ENCODE data around the gene DOHH. TPM values are rescaled to one million over a fixed set of nuclear protein-coding genes. Genes with fewer than 3 reads are reported as not detected.

DOHH gene
- total RNA-seq, 1 experiment from 2014 or later, result 24.9 TPM

DNA sequence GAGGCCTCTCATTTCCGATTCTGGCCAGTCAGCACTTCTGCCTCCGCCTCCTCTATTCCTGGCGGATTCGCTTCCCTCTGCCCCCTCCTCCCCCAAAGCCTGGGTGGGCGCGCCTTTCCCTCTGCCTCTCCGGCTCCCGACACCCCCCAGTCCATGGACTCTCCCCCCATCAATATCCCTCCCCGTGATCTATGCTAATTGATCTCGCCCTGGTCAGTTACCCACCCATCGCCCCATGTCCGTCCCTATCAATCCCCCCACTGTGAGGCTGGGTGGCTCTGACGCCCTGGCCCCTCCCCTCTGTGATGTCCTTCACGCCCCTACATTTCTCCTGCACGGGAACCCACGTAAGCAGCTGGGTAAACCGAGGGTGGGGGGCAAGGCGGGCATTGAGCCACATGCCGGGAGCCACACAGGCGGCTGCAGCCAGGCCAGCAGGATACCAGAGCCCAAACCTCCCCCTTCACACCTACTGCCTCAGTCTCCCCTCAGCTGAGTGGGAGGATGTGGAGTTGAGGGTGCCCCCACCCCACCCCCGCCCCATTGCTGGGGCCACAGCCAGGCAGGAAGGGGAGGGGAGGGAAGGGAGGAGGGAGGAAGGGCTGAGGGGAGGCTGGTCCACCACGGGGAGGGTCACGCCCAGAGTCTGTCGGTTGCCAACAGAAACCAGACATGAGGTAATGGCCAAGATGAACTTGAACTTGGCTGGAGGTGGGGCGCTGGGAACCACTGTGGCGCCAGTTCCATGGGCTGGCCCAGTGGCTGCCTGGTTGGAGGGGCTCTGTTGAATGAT is 41.2 kb downstream of the DOHH start:
- Histone ChIP-seq H3K36me3 (ENCODE audit: control insufficient read depth, insufficient read depth, low read length) (no peaks in the 10 kb centered on the region), H3K4me3 (ENCODE audit: low read depth in 2 of 2, low read length in 2 of 2) (no peak overlapping the region), H3K27ac (ENCODE audit: low read length) (no peak overlapping the region), H3K9me3 (ENCODE audit: control insufficient read depth, insufficient read depth, low read depth, low read length) (no peaks in the 10 kb centered on the region), H3K27me3 (ENCODE audit: control insufficient read depth, insufficient read depth, low read length) (no peaks in the 10 kb centered on the region), H3K4me1 (ENCODE audit: control insufficient read depth, insufficient read depth, low read length) (peaks cover 25% of the 10 kb centered on the region)
- CTCF ChIA-PET, result interaction anchor here (0.6 kb wide), 1 partner anchor 132 kb away, joined by 5 read pairs; no protein-coding TSS in a partner anchor
- in situ Hi-C loops (cut with HindIII; ENCODE audit: low pct_unique_long_range_greater_than_20kb, low sequenced_read_pairs) (no loop called here), intact Hi-C loops (cut with micrococcal nuclease; ENCODE audit: unreplicated experiment) (no loop called here)
- ATAC-seq (peak; percentile 46), DNase-seq (ENCODE audit: low read depth, low spot score) (no peak)
- POLR2A ChIA-PET, result no interaction called here
- BruUV-seq (replicated peaks), result no TSS peak
- TF ChIP-seq POLR2AphosphoS5 (IDR thresholded peaks at IDR 0.05; ENCODE audit: low read depth, low read length) (no peak), SIN3A (IDR thresholded peaks at IDR 0.05; ENCODE audit: borderline replicate concordance, insufficient read depth, low read depth, low read length) (no peak)
- TF ChIP-seq, protein P1, sequence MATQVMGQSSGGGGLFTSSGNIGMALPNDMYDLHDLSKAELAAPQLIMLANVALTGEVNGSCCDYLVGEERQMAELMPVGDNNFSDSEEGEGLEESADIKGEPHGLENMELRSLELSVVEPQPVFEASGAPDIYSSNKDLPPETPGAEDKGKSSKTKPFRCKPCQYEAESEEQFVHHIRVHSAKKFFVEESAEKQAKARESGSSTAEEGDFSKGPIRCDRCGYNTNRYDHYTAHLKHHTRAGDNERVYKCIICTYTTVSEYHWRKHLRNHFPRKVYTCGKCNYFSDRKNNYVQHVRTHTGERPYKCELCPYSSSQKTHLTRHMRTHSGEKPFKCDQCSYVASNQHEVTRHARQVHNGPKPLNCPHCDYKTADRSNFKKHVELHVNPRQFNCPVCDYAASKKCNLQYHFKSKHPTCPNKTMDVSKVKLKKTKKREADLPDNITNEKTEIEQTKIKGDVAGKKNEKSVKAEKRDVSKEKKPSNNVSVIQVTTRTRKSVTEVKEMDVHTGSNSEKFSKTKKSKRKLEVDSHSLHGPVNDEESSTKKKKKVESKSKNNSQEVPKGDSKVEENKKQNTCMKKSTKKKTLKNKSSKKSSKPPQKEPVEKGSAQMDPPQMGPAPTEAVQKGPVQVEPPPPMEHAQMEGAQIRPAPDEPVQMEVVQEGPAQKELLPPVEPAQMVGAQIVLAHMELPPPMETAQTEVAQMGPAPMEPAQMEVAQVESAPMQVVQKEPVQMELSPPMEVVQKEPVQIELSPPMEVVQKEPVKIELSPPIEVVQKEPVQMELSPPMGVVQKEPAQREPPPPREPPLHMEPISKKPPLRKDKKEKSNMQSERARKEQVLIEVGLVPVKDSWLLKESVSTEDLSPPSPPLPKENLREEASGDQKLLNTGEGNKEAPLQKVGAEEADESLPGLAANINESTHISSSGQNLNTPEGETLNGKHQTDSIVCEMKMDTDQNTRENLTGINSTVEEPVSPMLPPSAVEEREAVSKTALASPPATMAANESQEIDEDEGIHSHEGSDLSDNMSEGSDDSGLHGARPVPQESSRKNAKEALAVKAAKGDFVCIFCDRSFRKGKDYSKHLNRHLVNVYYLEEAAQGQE (IDR thresholded peaks at IDR 0.05; ENCODE audit: insufficient read depth in 1 of 2, low read depth in 2 of 2, low read length in 1 of 2), result no peak

DNA sequence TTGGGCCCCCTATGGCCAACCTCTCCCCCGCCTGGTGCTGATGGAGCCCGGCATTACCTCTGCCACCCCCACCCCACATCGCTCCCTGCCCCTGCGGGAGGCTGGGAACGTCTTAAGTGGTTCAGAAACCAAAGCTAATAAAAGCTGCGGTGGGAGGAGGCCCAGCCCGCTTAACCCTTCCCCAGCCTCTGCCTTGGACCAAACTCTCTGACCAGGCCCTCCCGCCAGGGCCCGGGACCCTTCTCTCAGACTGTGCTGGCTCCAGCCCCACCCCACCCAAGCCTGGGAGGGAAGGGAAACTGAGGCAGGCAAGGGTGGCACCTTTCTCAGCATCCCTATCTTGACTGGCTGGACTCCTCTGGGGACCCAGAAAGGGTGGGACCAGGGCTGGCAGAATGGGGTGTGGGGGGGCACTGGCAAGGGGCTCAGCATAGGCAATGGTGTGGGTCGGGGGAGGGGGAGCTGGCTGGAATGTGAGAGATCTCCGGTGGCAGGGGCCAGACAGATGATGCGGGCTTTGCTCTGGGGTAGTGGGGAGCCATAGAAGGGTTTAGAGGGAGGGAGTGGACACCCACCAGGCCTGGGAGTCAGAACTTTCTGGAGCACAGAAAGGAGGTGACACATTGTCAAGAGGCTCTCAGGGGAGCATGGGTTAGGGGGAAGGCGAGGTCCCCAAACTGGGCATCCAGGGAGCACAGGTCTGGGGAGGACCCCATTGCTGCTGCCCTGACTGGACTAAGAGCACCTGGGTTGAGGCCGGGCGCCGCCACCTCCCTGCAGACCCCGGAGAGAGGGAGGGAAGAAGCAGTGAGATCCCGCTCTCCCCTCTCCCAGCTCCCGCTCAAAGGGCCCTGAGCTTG is 42.0 kb downstream of the DOHH start:
- intact Hi-C loops (cut with micrococcal nuclease; ENCODE audit: unreplicated experiment) (no loop called here), in situ Hi-C loops (cut with HindIII; ENCODE audit: low pct_unique_long_range_greater_than_20kb, low sequenced_read_pairs) (no loop called here)
- ChIA-PET POLR2A (interaction anchor here (0.6 kb wide), 1 partner anchor 15 kb away, joined by 5 read pairs; no protein-coding TSS in a partner anchor), CTCF (interaction anchor here (0.6 kb wide), 1 partner anchor 131 kb away, joined by 5 read pairs; no protein-coding TSS in a partner anchor)
- no TSS peak for BruUV-seq (replicated peaks)
- Histone ChIP-seq H3K4me1 (ENCODE audit: control insufficient read depth, insufficient read depth, low read length) (peaks cover 25% of the 10 kb centered on the region), H3K9me3 (ENCODE audit: control insufficient read depth, insufficient read depth, low read depth, low read length) (no peaks in the 10 kb centered on the region), H3K27me3 (ENCODE audit: control insufficient read depth, insufficient read depth, low read length) (no peaks in the 10 kb centered on the region), H3K4me3 (ENCODE audit: low read depth in 2 of 2, low read length in 2 of 2) (no peak overlapping the region), H3K27ac (ENCODE audit: low read length) (peak overlapping the region; percentile 51; the same call in 1 of the 2 replicates), H3K36me3 (ENCODE audit: control insufficient read depth, insufficient read depth, low read length) (no peaks in the 10 kb centered on the region)
- TF ChIP-seq, protein P1 (IDR thresholded peaks at IDR 0.05; ENCODE audit: insufficient read depth in 1 of 2, low read depth in 2 of 2, low read length in 1 of 2), result no peak
- no peak for TF ChIP-seq TCF7L2 (IDR thresholded peaks at IDR 0.05; ENCODE audit: low read depth, low read length)
- TF ChIP-seq, protein P2, sequence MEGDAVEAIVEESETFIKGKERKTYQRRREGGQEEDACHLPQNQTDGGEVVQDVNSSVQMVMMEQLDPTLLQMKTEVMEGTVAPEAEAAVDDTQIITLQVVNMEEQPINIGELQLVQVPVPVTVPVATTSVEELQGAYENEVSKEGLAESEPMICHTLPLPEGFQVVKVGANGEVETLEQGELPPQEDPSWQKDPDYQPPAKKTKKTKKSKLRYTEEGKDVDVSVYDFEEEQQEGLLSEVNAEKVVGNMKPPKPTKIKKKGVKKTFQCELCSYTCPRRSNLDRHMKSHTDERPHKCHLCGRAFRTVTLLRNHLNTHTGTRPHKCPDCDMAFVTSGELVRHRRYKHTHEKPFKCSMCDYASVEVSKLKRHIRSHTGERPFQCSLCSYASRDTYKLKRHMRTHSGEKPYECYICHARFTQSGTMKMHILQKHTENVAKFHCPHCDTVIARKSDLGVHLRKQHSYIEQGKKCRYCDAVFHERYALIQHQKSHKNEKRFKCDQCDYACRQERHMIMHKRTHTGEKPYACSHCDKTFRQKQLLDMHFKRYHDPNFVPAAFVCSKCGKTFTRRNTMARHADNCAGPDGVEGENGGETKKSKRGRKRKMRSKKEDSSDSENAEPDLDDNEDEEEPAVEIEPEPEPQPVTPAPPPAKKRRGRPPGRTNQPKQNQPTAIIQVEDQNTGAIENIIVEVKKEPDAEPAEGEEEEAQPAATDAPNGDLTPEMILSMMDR (IDR thresholded peaks at IDR 0.05), result no peak
- no peak for TF ChIP-seq SIN3A (IDR thresholded peaks at IDR 0.05; ENCODE audit: borderline replicate concordance, insufficient read depth, low read depth, low read length)
- no peak for TF ChIP-seq POLR2AphosphoS5 (IDR thresholded peaks at IDR 0.05; ENCODE audit: low read depth, low read length)
- DNase-seq (ENCODE audit: low read depth, low spot score) (no peak), ATAC-seq (peak; percentile 16; the same call in 1 of the 2 replicates)

All from Panc1 (cell line).